Measurements from ENCODE around the gene PSG2.
"Not testable (repeated sequence)": the region's sequence is repeated elsewhere in the genome, so short reads cannot be mapped to it uniquely, and the experiment has no call there.

Gene PSG2

DNA sequence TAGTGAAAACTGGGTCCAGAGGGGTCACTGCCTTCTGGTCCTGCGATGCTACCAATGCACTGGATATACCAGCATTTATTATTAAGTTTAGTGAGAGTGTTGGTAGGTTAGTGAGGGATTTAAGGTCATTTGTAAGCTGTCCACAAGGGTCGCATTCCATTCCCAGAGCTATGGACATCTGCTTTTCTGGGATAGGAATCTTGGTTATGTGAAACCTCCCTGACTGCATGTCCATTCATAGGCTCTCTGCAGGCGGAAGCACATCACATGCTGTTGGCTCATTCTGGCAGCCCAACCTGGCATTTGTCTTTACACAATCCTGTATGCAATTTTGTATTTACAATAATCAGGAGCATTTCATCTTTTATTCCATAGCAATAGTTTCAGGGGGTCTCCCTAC is 21.2 kb downstream of the PSG2 start:
- not testable (repeated sequence) for H3K36me3 ChIP-seq (ENCODE audit: insufficient read depth, low read depth, low read length)

DNA sequence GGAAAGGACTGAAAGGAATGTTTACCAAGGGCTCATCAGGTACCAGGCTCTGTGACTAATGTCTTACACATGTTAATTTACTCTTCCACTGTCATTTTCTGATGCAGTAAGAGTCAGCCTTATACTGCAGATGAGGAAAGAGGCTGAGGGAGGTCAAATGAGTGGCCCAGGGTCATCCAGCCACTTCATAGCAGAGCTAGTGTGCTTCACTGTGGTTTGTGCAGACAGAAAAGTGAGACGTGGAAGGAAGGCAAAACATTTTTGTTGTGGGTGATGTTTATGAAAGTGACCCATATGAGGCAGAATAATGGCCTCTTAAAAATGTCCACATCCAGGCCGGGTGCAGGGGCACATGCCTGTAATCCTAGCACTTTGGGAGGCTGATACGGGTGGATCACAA is 22.2 kb downstream of the PSG2 start:
- not testable (repeated sequence) for H3K4me1 ChIP-seq (ENCODE audit: insufficient read depth, low read length); H3K9me3 ChIP-seq (ENCODE audit: insufficient read depth, low read depth, low read length); H3K36me3 ChIP-seq (ENCODE audit: insufficient read depth, low read depth, low read length); H3K9ac ChIP-seq (ENCODE audit: low read depth, low read length); H3K27ac ChIP-seq (ENCODE audit: low read length); H3K4me3 ChIP-seq (ENCODE audit: low read length); H3K27me3 ChIP-seq (ENCODE audit: insufficient read depth, low read length)

More for the DNA sequence above, 21.2 kb downstream of the PSG2 start:
- H3K27ac ChIP-seq (ENCODE audit: low read length); H3K27me3 ChIP-seq (ENCODE audit: insufficient read depth, low read length); H3K4me1 ChIP-seq (ENCODE audit: insufficient read depth, low read length); H3K4me3 ChIP-seq (ENCODE audit: low read length); H3K9ac ChIP-seq (ENCODE audit: low read depth, low read length); H3K9me3 ChIP-seq (ENCODE audit: insufficient read depth, low read depth, low read length): not testable (repeated sequence)

DNA sequence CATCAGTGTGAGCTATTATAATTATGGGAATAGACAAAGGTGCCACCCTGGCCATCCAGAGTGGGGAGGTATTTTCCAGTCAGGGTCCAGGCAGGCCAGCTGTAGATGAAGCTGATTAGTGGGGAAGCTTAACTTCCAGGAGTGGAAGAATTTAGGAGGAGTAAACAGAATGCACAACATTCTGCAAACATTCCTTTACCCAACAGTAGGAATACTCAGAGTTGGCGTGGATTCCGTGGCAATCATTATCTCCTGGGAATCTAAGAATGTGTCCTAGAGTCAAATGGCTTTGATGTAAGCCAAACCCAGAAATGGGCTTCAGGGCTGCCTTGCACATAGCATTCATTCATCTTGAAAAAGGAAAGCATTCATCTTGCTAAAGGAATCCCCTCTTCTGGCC is 23.0 kb downstream of the PSG2 start:
- H3K4me1 ChIP-seq (ENCODE audit: insufficient read depth, low read length); H3K27ac ChIP-seq (ENCODE audit: low read length); H3K4me3 ChIP-seq (ENCODE audit: low read length); H3K27me3 ChIP-seq (ENCODE audit: insufficient read depth, low read length); H3K36me3 ChIP-seq (ENCODE audit: insufficient read depth, low read depth, low read length); H3K9ac ChIP-seq (ENCODE audit: low read depth, low read length): not testable (repeated sequence)
- H3K9me3 ChIP-seq (ENCODE audit: insufficient read depth, low read depth, low read length), result peaks cover 12% of the 10 kb centered on the region; the same call in 1 of the 2 replicates

DNA sequence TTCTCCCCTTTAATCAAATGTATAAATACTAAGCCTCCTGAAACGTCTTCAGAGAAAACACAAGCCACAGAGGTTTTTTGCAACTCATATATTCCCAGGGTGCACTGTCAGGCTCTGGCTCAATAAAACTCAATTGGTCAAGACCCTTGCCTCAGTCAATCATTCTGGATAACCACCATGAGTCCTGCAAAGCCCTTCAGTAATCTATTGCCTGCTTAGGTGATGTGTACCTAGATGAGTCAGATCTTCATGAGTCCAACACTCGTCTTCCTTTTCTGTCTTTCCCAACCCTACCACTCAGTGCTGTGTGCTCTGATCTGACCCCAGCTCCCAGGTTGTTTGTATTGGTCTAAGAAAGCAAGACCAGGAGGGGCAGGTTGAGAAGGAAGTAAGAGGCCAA is 24.1 kb downstream of the PSG2 start:
- not testable (repeated sequence) for H3K9ac ChIP-seq (ENCODE audit: low read depth, low read length); H3K27ac ChIP-seq (ENCODE audit: low read length); H3K4me1 ChIP-seq (ENCODE audit: insufficient read depth, low read length); H3K27me3 ChIP-seq (ENCODE audit: insufficient read depth, low read length); H3K4me3 ChIP-seq (ENCODE audit: low read length); H3K36me3 ChIP-seq (ENCODE audit: insufficient read depth, low read depth, low read length)
- peaks cover 12% of the 10 kb centered on the region; the same call in 1 of the 2 replicates for H3K9me3 ChIP-seq (ENCODE audit: insufficient read depth, low read depth, low read length)

DNA sequence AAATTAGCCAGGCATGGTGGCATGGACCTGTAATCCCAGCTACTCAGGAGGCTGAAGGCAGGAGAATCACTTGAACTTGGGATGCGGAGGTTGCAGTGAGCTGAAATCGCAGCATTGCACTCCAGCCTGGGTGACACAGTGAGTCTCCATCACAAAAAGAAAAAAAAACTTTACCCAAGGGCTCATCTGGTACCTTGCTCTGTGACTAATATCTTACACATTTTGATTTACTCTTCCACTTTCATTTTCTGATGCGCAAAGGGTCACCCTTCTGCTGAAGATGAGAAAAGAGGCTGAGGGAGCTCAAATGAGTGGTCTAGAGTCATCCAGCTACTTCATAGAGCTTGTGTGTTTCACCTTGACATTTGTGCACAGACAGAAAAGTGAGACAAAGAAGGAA is 34.5 kb downstream of the PSG2 start:
- H3K27ac ChIP-seq (ENCODE audit: low read length); H3K9ac ChIP-seq (ENCODE audit: low read depth, low read length); H3K4me1 ChIP-seq (ENCODE audit: insufficient read depth, low read length): not testable (repeated sequence)

DNA sequence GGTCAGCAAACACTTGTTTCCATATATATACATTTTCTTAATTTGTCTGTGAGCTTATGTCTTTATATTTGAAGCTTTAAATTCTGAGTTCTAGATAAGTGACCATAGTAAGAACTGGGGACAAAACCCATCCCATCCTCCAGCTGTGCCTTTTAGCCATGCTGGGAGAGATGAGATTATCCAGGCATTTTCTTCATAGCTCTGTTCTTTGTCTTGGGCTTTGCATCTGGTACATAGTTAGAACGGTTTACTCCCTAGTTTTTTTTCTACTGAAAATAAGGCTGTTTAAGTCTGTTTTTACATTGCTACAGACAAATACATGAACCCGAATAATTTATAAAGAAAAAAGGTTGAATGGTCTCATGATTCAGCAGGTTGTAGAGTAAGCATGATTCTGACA is 35.9 kb downstream of the PSG2 start:
- not testable (repeated sequence) for H3K36me3 ChIP-seq (ENCODE audit: insufficient read depth, low read depth, low read length); H3K27me3 ChIP-seq (ENCODE audit: insufficient read depth, low read length); H3K4me3 ChIP-seq (ENCODE audit: low read length)

More for the DNA sequence above, 34.5 kb downstream of the PSG2 start:
- not testable (repeated sequence) for H3K36me3 ChIP-seq (ENCODE audit: insufficient read depth, low read depth, low read length); H3K4me3 ChIP-seq (ENCODE audit: low read length); H3K27me3 ChIP-seq (ENCODE audit: insufficient read depth, low read length); H3K9me3 ChIP-seq (ENCODE audit: insufficient read depth, low read depth, low read length)

DNA sequence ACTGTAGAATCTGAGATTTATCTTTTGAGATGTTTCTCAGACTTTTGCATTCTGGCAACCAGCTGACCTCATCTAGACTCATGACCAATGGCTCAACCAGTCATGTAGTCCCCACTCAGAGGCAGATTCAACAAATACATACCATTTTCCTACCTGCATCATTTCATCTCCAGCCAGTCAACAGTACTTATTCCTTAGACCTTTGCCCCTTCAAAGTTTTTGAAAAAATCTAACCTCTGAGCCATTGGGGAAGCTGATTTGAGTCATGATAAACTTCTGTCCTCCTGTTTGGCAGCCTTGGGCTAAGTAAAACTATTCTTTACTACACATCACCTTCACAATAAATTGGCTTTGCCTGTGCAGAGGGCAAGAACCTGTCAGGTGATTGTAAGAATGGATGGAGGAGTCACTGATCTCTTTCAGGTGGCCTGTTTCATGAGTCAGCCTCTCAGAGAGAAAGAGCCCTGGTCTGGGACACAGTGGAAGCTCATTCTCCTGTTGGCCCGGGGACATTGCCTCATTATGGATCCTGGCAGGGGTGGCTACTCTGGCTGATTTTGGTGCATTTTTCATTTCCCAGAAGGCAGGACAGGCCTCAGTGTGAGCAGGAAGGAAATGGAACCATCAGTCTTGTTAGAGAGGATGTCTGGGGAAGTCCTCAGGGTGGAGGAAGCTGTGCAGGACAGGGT is 38.9 kb downstream of the PSG2 start:
- not testable (repeated sequence) for H3K36me3 ChIP-seq (ENCODE audit: insufficient read depth, low read depth, low read length); H3K4me3 ChIP-seq (ENCODE audit: low read length); H3K4me1 ChIP-seq (ENCODE audit: insufficient read depth, low read length); H3K27me3 ChIP-seq (ENCODE audit: insufficient read depth, low read length); H3K9me3 ChIP-seq (ENCODE audit: insufficient read depth, low read depth, low read length); H3K9ac ChIP-seq (ENCODE audit: low read depth, low read length); H3K27ac ChIP-seq (ENCODE audit: low read length)

More for the DNA sequence above, 35.9 kb downstream of the PSG2 start:
- not testable (repeated sequence) for H3K27ac ChIP-seq (ENCODE audit: low read length); H3K4me1 ChIP-seq (ENCODE audit: insufficient read depth, low read length); H3K9ac ChIP-seq (ENCODE audit: low read depth, low read length); H3K9me3 ChIP-seq (ENCODE audit: insufficient read depth, low read depth, low read length)

DNA sequence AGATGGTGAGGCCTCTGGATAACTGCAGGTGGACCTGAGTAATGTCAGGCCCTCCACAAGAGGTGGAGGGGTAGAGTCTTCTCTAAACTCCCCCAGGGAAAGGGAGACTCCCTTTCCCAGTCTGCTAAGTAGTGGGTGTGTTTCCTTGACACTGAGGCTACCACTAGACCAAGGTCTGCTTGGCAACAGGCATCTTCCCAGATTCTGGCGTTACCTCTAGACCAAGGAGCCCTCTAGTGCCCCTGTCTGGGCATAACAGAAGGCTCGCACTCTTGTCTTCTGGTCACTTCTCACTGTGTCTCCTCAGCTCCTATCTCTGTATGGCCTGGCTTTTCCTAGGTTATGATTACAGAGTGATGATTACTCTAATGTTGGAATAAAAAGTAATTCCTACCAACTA is 50.9 kb downstream of the PSG2 start:
- not testable (repeated sequence) for H3K27me3 ChIP-seq (ENCODE audit: insufficient read depth, low read length); H3K27ac ChIP-seq (ENCODE audit: low read length); H3K36me3 ChIP-seq (ENCODE audit: insufficient read depth, low read depth, low read length); H3K4me3 ChIP-seq (ENCODE audit: low read length); H3K4me1 ChIP-seq (ENCODE audit: insufficient read depth, low read length); H3K9ac ChIP-seq (ENCODE audit: low read depth, low read length); H3K9me3 ChIP-seq (ENCODE audit: insufficient read depth, low read depth, low read length)

DNA sequence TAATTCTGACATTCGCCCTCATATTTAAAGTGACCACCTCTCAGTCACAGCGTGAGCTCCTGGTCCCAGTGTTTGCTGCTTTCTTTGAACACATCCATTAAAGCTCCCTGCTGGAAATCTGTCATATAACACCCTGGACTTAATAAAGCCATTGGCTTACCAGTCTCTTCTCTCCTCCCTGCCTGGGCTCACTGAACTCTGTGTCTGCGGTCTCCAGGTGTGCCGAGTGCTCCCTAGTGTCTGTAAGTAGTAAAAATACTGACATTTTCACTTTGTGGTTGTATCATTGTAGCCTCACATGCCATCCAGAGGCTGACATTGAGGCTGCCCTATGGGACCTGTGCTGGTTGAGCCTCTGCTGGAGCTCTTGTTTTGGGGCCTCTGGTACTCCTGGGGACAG is 53.6 kb downstream of the PSG2 start:
- Histone ChIP-seq H3K27me3 (ENCODE audit: insufficient read depth, low read length) (no peaks in the 10 kb centered on the region), H3K36me3 (ENCODE audit: insufficient read depth, low read depth, low read length) (no peaks in the 10 kb centered on the region), H3K9me3 (ENCODE audit: insufficient read depth, low read depth, low read length) (no peaks in the 10 kb centered on the region), H3K27ac (ENCODE audit: low read length) (no peak overlapping the region), H3K9ac (ENCODE audit: low read depth, low read length) (no peak overlapping the region), H3K4me1 (ENCODE audit: insufficient read depth, low read length) (no peaks in the 10 kb centered on the region), H3K4me3 (ENCODE audit: low read length) (no peak overlapping the region)

DNA sequence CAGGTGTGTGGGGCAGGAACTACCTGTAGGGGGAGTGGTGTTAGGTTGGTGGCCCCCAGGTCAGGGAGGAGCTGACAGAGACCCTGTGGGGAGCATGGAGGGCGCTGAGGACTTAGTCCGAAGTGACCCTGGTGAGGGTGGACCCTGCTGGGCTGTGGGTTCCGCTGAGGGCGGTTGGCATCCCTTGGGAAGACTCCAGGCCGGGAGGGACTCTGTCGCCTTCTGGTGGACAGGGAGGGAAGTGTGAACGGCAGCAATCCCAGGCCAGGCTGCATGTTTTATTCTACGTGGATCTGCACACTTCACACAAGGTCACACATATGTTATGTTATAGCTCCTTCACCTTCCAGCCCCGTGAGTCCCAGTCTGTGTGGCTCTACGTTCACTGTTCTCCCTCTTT is 54.5 kb downstream of the PSG2 start:
- H3K36me3 ChIP-seq (ENCODE audit: insufficient read depth, low read depth, low read length); H3K9ac ChIP-seq (ENCODE audit: low read depth, low read length); H3K27ac ChIP-seq (ENCODE audit: low read length); H3K4me1 ChIP-seq (ENCODE audit: insufficient read depth, low read length); H3K27me3 ChIP-seq (ENCODE audit: insufficient read depth, low read length); H3K9me3 ChIP-seq (ENCODE audit: insufficient read depth, low read depth, low read length); H3K4me3 ChIP-seq (ENCODE audit: low read length): not testable (repeated sequence)

DNA sequence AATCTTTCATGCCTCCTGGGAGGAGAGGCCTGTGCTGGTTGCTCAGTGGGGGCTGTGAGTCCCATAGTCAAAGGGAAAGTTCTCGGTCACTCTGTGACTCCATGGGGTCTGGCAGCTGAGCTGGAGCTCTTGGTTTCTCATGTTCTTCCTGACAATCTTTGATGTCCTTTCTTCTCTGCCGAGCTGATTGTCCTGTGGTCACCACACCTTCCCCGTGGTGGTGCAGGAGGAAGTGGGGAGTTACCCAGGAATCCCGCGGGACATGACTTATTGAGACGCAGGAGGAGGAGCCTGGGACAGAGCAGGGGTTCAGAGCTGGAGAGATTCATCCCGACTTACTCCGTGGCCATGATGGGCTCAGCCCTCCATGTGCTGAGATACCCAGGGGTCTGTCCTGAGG is 55.4 kb downstream of the PSG2 start:
- not testable (repeated sequence) for H3K9ac ChIP-seq (ENCODE audit: low read depth, low read length); H3K36me3 ChIP-seq (ENCODE audit: insufficient read depth, low read depth, low read length); H3K4me3 ChIP-seq (ENCODE audit: low read length); H3K4me1 ChIP-seq (ENCODE audit: insufficient read depth, low read length); H3K27ac ChIP-seq (ENCODE audit: low read length); H3K27me3 ChIP-seq (ENCODE audit: insufficient read depth, low read length); H3K9me3 ChIP-seq (ENCODE audit: insufficient read depth, low read depth, low read length)

DNA sequence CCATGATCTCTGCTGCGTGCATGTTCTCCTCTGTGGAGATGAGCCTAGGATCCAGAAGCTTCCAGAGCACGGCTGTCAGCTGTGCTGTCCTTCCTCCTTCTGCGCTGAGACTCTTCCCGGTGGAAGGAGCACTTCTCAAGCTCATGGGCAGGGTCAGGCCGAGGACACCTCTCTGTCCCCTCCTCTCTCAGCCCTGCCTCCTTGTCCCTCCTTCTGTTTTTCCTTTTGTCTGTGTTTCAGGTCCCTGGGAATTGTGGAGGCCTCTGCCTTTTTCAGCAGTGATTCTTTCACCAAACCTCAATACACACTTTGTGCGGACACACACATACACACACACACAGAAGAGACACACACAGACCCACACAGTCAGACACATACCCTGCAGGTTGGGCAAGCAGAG is 56.1 kb downstream of the PSG2 start, which contains the start of gene PSG11:
PSG11 (minus strand) TSS at position 101 of the 400 bp plus-strand sequence; CDS start at position 4, 97 bp downstream.
- H3K4me1 ChIP-seq (ENCODE audit: insufficient read depth, low read length); H3K4me3 ChIP-seq (ENCODE audit: low read length); H3K9ac ChIP-seq (ENCODE audit: low read depth, low read length); H3K9me3 ChIP-seq (ENCODE audit: insufficient read depth, low read depth, low read length); H3K27me3 ChIP-seq (ENCODE audit: insufficient read depth, low read length); H3K27ac ChIP-seq (ENCODE audit: low read length); H3K36me3 ChIP-seq (ENCODE audit: insufficient read depth, low read depth, low read length): not testable (repeated sequence)

DNA sequence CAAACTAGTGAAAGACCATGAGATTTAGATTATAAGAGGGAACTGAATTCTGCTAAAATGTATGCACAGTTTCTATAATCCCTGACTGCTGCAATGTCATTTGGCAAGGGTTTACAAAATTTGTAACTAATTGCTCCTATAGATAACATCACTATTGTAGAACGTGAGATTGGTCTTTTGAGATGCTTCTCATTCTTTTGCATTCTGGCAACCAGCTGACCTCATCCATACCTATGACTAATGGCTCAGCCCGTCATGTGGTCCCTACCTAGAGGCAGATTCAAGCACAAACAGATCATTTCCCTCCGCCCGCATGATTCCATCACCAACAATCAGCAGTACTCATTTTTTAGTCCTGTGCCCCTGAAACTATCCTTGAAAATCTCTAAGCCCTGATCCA is 60.4 kb downstream of the PSG2 start:
- not testable (repeated sequence) for H3K9me3 ChIP-seq (ENCODE audit: insufficient read depth, low read depth, low read length); H3K4me3 ChIP-seq (ENCODE audit: low read length); H3K4me1 ChIP-seq (ENCODE audit: insufficient read depth, low read length); H3K36me3 ChIP-seq (ENCODE audit: insufficient read depth, low read depth, low read length); H3K27ac ChIP-seq (ENCODE audit: low read length); H3K27me3 ChIP-seq (ENCODE audit: insufficient read depth, low read length); H3K9ac ChIP-seq (ENCODE audit: low read depth, low read length)

Measured in iPS-20b (cell line).